ENCODE data around the gene RPL37A.

RPL37A gene

DNA sequence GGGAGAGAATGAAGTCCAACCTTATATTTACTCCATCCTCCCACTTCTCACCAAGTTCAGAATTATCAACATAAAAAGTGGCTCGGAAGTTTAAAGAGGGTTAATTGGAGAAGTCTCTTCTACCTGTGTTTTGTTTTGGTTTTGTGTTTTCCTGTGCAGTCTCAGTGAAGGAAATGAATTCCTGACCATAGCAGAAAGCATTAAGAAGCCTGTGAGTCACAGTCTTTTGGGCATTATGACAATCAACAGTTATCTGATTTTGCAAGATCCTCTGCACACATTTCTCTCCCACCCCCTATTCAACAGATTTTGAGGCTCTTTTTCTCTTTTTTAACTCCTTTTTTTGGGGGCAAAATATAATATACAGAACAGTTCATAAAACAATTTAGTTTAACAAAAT is 8.6 kb upstream of the RPL37A start:
- Histone ChIP-seq H3K4me1 (ENCODE audit: insufficient read depth, low read length) (peaks cover 5% of the 10 kb centered on the region; the same call in 1 of the 2 replicates), H3K27ac (ENCODE audit: low read depth, low read length) (no peak overlapping the region), H3K36me3 (ENCODE audit: insufficient read depth, low read length) (no peaks in the 10 kb centered on the region), H3K27me3 (ENCODE audit: insufficient read depth, low read length) (no peaks in the 10 kb centered on the region), H3K9me3 (ENCODE audit: insufficient read depth, low read depth, low read length) (no peaks in the 10 kb centered on the region), H3K4me3 (ENCODE audit: low read length) (no peak overlapping the region), H3K9ac (ENCODE audit: low read depth, low read length) (no peak overlapping the region)
- 88% methylated on average over 1 of the region's 1 CpG for WGBS

DNA sequence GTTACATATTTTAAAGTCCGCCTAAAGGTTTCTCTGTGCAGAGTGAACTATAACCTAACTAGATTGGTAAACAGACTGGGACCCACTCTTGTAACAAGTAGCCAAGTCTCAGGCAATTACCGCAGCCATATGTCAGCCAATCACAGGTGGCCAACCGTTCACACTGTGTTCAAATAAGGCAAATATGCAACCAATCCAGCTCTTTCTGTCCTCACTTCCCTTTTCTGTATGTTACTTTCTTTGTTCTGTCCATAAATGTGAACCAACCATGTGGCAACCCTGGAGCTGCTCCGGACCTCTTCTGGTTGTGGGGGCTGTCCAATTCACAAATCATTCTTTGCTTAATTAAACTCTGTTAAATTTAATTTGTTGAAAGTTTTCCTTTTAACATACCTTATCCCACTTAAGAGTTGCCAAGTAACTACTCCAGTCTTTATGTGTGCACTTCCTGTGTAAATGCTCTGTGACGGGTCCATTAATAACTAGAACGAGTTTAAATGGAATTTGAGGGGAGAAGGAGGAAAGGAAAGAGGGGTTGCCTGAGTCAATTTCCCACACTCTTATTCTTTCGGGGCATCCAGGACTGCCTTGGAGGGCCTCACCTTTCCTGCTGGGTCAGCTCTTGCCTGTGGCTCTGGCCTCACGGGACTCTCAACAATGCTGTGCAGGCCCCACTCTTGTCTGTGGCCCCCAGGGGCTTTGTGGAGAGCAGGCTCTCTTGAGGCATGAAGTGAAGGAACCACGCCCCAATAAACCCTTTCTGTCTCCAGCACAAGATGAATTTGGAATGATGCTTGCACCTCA is 6.6 kb upstream of the RPL37A start:
- no peaks in the 10 kb centered on the region for H3K36me3 ChIP-seq (ENCODE audit: insufficient read depth, low read length)

DNA sequence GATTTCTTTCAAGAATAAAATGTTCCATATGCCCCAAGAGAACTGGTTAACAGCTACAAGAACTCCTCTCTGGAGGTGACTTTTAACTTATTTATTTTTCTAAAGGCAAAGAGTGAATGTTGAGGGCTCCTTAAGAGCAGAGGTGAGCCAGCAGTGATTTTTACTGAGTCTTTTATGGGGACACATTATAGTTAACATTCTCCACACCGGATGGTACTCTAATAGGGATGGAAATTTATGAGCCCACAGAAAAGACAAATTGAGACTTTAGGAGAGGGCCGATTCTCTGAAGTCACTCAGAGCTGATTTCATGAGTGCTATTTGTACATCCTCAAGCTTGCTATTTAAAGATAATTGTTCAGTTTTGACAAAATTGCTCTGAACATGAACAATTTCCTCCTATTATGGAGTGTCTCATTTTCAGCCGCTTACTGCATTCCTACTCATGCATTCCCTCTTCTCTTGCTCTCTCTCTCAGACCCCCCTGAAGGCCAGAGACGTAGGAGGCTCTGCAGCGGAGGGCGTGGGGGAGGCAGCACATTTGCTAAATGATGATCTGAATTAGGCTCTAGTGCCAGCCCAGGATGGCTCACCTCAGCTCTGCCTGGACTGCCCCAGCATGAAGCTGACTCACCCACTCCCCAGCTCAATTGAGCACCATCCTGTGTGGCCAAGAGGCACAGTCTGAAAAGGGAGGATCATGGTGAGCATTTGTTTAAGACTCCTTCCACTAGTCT is 5.9 kb upstream of the RPL37A start:
- Histone ChIP-seq H3K9ac (ENCODE audit: low read depth, low read length) (no peak overlapping the region), H3K27me3 (ENCODE audit: insufficient read depth, low read length) (no peaks in the 10 kb centered on the region), H3K27ac (ENCODE audit: low read depth, low read length) (no peak overlapping the region), H3K9me3 (ENCODE audit: insufficient read depth, low read depth, low read length) (no peaks in the 10 kb centered on the region), H3K36me3 (ENCODE audit: insufficient read depth, low read length) (no peaks in the 10 kb centered on the region), H3K4me1 (ENCODE audit: insufficient read depth, low read length) (peaks cover 7% of the 10 kb centered on the region), H3K4me3 (ENCODE audit: low read length) (no peak overlapping the region)
- 87% methylated on average over 6 of the region's 6 CpGs for WGBS

More for the DNA sequence above, 6.6 kb upstream of the RPL37A start:
- Histone ChIP-seq H3K9ac (ENCODE audit: low read depth, low read length) (no peak overlapping the region), H3K9me3 (ENCODE audit: insufficient read depth, low read depth, low read length) (no peaks in the 10 kb centered on the region), H3K27me3 (ENCODE audit: insufficient read depth, low read length) (no peaks in the 10 kb centered on the region), H3K27ac (ENCODE audit: low read depth, low read length) (no peak overlapping the region), H3K4me1 (ENCODE audit: insufficient read depth, low read length) (peaks cover 5% of the 10 kb centered on the region; the same call in 1 of the 2 replicates), H3K4me3 (ENCODE audit: low read length) (no peak overlapping the region)
- 88% methylated on average over 9 of the region's 9 CpGs for WGBS

DNA sequence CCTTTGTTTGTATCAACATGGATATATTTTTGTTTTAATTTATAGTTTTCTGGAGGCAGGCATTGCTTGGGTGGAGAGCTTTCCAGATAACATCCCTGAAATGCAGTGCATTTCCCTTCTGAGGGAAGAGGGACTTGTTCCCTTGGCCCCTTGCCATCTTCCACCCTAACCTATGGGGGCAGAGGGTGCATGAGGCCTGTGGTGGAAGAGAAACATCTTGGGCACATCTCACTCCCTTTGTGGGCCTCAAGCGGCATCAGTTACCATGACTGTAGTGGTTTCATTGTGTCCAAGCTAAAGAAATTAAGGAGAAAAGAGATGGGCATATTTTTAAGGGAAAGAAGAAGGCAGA is 5.3 kb upstream of the RPL37A start:
- H3K27me3 ChIP-seq (ENCODE audit: insufficient read depth, low read length) = no peaks in the 10 kb centered on the region
- 93% methylated on average over 1 of the region's 1 CpG for WGBS
- H3K36me3 ChIP-seq (ENCODE audit: insufficient read depth, low read length) = no peaks in the 10 kb centered on the region
- H3K9ac ChIP-seq (ENCODE audit: low read depth, low read length) = no peak overlapping the region
- no peak overlapping the region for H3K27ac ChIP-seq (ENCODE audit: low read depth, low read length)
- peaks cover 11% of the 10 kb centered on the region for H3K4me1 ChIP-seq (ENCODE audit: insufficient read depth, low read length)
- no peak overlapping the region for H3K4me3 ChIP-seq (ENCODE audit: low read length)
- H3K9me3 ChIP-seq (ENCODE audit: insufficient read depth, low read depth, low read length) = no peaks in the 10 kb centered on the region

DNA sequence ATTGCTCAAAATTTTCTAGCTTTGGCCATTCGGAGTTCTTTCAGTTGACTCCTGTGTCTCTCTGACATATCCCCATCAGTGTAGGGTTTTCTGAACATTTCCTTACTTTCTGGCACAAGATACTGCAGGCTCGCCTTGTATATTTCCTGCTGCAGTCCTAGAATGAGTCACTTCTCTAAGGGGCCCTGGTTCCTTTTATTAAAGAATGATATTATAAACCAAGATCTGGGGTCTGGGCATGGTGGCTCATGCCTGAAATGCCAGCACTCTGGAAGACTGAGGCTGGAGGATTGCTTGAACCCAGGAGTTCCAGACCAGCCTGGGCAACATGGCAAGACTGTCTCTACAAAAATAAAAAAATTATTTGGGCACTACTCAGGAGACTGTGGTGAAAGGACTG is 3.0 kb upstream of the RPL37A start:
- H3K9me3 ChIP-seq (ENCODE audit: insufficient read depth, low read depth, low read length) = no peaks in the 10 kb centered on the region
- H3K27me3 ChIP-seq (ENCODE audit: insufficient read depth, low read length) = no peaks in the 10 kb centered on the region
- peaks cover 22% of the 10 kb centered on the region for H3K4me1 ChIP-seq (ENCODE audit: insufficient read depth, low read length)
- WGBS = 93% methylated on average over 2 of the region's 2 CpGs
- H3K27ac ChIP-seq (ENCODE audit: low read depth, low read length) = no peak overlapping the region
- H3K4me3 ChIP-seq (ENCODE audit: low read length) = no peak overlapping the region
- peaks cover 16% of the 10 kb centered on the region for H3K36me3 ChIP-seq (ENCODE audit: insufficient read depth, low read length)
- H3K9ac ChIP-seq (ENCODE audit: low read depth, low read length) = no peak overlapping the region

DNA sequence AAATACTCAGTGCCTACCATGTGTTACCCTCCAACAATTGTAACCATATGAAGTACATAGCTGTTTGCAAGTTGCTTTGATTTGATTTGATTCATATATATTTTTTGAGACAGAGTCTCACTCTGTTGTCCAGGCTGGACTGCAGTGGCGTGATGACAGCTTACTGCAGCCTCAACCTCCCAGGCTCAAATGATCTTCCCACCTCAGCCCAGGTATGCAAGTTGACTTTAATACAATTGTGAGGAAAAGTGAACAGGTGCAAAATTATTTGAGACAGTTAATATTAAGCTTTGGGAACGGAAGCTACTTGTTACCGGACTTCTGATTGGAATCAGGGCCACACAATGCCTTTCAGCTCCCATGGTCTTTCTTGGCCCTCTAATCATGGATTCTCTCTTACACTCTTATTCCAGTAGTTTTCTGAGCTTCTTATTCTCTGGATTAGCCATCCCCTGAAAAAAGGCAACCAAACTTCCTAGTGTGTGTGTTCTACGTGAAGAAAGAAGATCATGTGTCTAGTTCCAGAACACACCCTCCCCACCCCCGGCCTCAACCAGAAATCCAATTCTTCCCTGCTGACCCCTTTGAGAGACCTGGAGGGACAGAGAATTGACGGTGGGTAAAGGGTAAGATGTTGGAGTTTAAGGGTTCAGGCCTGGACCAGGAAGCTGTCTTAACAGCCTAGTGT is 1.1 kb upstream of the RPL37A start:
- Histone ChIP-seq H3K36me3 (ENCODE audit: insufficient read depth, low read length) (peaks cover 35% of the 10 kb centered on the region), H3K27ac (ENCODE audit: low read depth, low read length) (no peak overlapping the region; the same call in 1 of the 2 replicates), H3K9me3 (ENCODE audit: insufficient read depth, low read depth, low read length) (no peaks in the 10 kb centered on the region), H3K27me3 (ENCODE audit: insufficient read depth, low read length) (no peaks in the 10 kb centered on the region), H3K4me3 (ENCODE audit: low read length) (peak overlapping the region; percentile 91), H3K9ac (ENCODE audit: low read depth, low read length) (peak overlapping the region; percentile 99), H3K4me1 (ENCODE audit: insufficient read depth, low read length) (peaks cover 30% of the 10 kb centered on the region)
- 92% methylated on average over 4 of the region's 6 CpGs for WGBS

GRCh38 chr2:216498070-216498378 is 620 bp upstream of the RPL37A start:
- 72% methylated on average over 6 of the region's 6 CpGs for WGBS
- peak overlapping the region; percentile 91 for H3K4me3 ChIP-seq (ENCODE audit: low read length)
- H3K27ac ChIP-seq (ENCODE audit: low read depth, low read length) = peak overlapping the region; percentile 60
- H3K36me3 ChIP-seq (ENCODE audit: insufficient read depth, low read length) = peaks cover 40% of the 10 kb centered on the region
- H3K9me3 ChIP-seq (ENCODE audit: insufficient read depth, low read depth, low read length) = no peaks in the 10 kb centered on the region
- peaks cover 30% of the 10 kb centered on the region for H3K4me1 ChIP-seq (ENCODE audit: insufficient read depth, low read length)
- no peaks in the 10 kb centered on the region for H3K27me3 ChIP-seq (ENCODE audit: insufficient read depth, low read length)
- H3K9ac ChIP-seq (ENCODE audit: low read depth, low read length) = peak overlapping the region; percentile 99

DNA sequence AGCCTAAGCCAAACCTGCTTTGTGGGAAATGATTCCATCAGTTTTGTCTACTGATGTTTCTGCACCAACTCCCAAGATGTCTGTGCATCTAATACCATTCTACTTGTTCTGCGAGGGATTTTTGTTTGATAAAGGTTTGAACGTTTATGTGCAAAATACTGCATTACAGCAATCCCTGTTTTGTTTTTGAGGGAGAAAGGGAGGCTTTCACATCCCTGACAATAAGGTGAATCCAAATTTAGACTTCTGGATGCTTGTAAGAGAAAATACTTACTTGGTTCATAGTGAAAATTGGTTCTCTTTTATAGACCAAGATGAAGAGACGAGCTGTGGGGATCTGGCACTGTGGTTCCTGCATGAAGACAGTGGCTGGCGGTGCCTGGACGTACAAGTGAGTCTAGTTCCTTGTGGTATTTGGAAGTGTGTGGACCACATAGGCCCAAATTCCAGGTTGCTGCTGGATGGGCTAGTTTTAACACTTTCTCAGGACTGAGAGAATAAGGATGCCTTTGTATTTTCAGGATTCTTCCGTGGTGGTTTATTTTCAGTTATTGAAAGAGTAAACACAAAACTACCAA is 1.1 kb downstream of the RPL37A start:
- 28% methylated on average over 5 of the region's 6 CpGs for WGBS
- Histone ChIP-seq H3K27ac (ENCODE audit: low read depth, low read length) (peak overlapping the region; percentile 89), H3K4me3 (ENCODE audit: low read length) (peak overlapping the region; percentile 91), H3K36me3 (ENCODE audit: insufficient read depth, low read length) (peaks cover 57% of the 10 kb centered on the region), H3K27me3 (ENCODE audit: insufficient read depth, low read length) (no peaks in the 10 kb centered on the region), H3K9ac (ENCODE audit: low read depth, low read length) (peak overlapping the region; percentile 99), H3K9me3 (ENCODE audit: insufficient read depth, low read depth, low read length) (no peaks in the 10 kb centered on the region), H3K4me1 (ENCODE audit: insufficient read depth, low read length) (peaks cover 26% of the 10 kb centered on the region)

- Histone ChIP-seq H3K4me3 (ENCODE audit: low read length) (peak overlapping the region; percentile 91), H3K4me1 (ENCODE audit: insufficient read depth, low read length) (peaks cover 26% of the 10 kb centered on the region), H3K9ac (ENCODE audit: low read depth, low read length) (peak overlapping the region; percentile 99), H3K27me3 (ENCODE audit: insufficient read depth, low read length) (no peaks in the 10 kb centered on the region), H3K36me3 (ENCODE audit: insufficient read depth, low read length) (peaks cover 65% of the 10 kb centered on the region), H3K9me3 (ENCODE audit: insufficient read depth, low read depth, low read length) (no peaks in the 10 kb centered on the region), H3K27ac (ENCODE audit: low read depth, low read length) (peak overlapping the region; percentile 89)
- 96% methylated on average over 2 of the region's 2 CpGs for WGBS
Measured at GRCh38 chr2:216500572-216500971, 1.9 kb downstream of the RPL37A start.

DNA sequence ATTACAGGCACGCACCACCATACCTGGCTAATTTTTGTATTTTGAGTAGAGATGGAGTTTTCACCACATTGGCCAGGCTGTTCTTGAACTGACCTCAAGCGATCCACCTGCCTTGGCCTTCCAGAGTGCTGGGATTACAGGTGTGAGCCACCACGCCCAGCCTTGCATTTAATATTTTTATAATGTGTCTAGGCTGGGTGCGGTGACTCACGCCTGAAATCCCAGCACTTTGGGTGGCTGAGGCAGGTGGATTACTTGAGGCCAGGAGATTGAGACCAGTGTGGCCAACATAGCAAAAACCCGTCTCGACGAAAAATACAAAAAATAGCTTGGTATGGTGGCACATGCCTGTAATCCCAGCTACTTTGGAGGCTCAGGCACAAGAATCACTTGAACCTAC is 3.2 kb downstream of the RPL37A start:
- Histone ChIP-seq H3K27me3 (ENCODE audit: insufficient read depth, low read length) (no peaks in the 10 kb centered on the region), H3K9me3 (ENCODE audit: insufficient read depth, low read depth, low read length) (no peaks in the 10 kb centered on the region), H3K4me3 (ENCODE audit: low read length) (no peak overlapping the region), H3K9ac (ENCODE audit: low read depth, low read length) (peak overlapping the region; percentile 19; the same call in 1 of the 2 replicates), H3K4me1 (ENCODE audit: insufficient read depth, low read length) (peaks cover 26% of the 10 kb centered on the region), H3K27ac (ENCODE audit: low read depth, low read length) (peak overlapping the region; percentile 44; the same call in 1 of the 2 replicates), H3K36me3 (ENCODE audit: insufficient read depth, low read length) (peaks cover 76% of the 10 kb centered on the region)
- WGBS = 96% methylated on average over 8 of the region's 8 CpGs
